VCaP (cell line): ENCODE results near the gene HSD11B2.

Source experiments
- H3K27ac ChIP-seq: fragments of 450-650 bp; 2 replicates; pipeline ENCODE4 v1.5.1; 2017
- TF ChIP-seq, protein P1 (sequence below): fragments of 450-650 bp; conservative IDR thresholded peaks from 2 replicates; pipeline ENCODE4 v1.5.1; 2017; ENCODE audit warnings: mild to moderate bottlenecking, moderate library complexity

Gene HSD11B2

DNA sequence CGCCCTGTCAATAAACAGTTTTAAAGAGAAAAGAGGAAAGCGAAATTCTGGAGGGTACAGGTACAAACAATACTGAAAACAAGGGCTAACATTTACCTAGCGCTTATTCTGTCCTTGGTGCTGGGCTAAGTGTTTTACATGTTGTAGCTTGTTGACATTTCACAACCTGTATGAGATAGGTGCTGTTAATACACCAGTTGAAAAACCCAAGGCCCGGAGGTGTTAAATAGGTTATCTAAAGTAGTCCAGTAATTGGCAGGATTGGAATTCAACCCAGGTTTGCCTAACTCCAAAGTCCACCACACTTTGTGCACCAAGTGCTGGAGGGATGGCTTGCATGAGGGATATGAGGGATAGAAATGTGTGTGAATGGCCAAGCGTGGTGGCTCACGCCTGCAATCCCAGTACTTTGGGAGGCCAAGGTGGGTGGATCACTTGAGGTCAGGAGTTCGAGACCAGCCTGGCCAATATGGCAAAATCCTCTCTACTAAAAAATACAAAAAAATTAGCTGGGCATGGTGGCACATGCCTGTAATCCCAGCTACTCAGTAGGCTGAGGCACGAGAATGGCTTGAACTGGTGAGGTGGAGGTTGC is 47.1 kb downstream of the HSD11B2 start:
- TF ChIP-seq, protein P1, sequence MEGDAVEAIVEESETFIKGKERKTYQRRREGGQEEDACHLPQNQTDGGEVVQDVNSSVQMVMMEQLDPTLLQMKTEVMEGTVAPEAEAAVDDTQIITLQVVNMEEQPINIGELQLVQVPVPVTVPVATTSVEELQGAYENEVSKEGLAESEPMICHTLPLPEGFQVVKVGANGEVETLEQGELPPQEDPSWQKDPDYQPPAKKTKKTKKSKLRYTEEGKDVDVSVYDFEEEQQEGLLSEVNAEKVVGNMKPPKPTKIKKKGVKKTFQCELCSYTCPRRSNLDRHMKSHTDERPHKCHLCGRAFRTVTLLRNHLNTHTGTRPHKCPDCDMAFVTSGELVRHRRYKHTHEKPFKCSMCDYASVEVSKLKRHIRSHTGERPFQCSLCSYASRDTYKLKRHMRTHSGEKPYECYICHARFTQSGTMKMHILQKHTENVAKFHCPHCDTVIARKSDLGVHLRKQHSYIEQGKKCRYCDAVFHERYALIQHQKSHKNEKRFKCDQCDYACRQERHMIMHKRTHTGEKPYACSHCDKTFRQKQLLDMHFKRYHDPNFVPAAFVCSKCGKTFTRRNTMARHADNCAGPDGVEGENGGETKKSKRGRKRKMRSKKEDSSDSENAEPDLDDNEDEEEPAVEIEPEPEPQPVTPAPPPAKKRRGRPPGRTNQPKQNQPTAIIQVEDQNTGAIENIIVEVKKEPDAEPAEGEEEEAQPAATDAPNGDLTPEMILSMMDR = no peak
- H3K27ac ChIP-seq = no peak overlapping the region

DNA sequence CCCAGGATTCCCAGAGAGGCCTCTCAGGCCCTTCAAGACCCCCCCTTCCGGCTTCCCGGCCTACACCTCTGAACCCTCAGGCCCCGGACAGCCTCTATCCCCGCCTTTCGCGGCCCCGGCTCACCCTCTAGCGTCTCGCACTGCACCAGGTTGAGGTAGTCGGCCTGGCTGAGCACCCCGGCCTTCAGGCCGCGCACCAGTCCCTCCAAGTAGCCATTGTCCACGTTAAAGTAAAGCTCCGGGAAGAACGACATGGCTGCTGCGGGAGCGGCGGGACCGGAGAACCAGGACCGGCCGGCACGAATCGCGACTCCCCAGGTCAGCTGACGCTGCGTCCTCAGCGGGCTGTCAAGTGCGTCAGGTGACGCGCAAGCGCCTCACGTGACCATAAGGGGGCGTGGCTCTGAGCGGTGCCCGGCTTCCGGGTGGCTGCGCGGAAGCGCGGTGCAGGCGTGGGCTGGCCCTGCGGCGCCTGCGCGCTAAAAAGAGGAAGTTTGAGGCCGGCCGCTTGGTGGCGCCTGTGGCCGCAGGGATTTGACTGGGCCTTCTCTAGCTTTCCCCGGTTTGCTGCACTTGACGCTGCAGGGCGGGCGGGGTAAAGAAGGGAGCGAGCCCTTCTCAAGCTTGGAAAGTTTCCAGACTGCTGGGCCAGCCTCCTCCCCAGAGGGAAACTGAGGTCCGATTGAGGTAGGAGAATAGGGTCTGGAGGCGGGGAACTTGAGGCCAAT is 50.1 kb downstream of the HSD11B2 start, which contains the start of gene ATP6V0D1:
ATP6V0D1 (minus strand) TSS at position 325 of the 728 bp plus-strand sequence; CDS start at position 254, 71 bp downstream.
- peak within 1 kb of the TSS; percentile 77 for H3K27ac ChIP-seq
- TF ChIP-seq, protein P1 = peak; percentile 86

DNA sequence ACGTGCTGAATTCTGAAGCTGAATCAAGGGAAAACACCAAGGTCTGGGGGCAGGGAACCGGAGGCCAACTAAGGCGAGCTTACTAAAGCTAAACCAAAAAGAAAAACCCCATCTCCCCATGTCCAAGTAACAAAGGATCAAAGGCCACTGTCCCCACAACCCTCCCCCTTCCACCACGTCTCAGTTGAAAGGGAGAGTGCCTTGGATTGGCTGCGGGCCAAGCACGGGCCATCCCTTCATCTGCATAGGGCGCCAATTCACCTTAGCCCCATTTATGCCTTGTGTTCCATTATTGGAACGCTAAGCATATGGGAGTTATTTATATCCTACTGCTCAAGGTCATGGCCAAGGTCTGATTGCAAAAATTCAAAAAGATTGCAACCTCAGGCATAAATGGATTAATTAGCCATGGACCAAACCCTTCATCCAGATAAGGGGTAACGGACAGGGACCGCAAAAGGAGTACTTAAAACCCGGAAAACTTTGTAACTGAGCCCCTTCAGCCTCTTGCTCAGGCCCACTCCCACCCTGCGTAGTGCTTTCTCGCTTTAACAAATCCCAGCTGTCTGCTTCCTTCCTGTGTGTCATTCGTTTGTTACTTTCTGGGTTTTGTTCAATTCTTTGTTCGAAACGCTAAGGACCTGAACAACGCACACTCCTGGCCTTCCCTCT is 50.8 kb downstream of the HSD11B2 start:
- peak overlapping the region; percentile 77 for H3K27ac ChIP-seq
- TF ChIP-seq, protein P1 = no peak

DNA sequence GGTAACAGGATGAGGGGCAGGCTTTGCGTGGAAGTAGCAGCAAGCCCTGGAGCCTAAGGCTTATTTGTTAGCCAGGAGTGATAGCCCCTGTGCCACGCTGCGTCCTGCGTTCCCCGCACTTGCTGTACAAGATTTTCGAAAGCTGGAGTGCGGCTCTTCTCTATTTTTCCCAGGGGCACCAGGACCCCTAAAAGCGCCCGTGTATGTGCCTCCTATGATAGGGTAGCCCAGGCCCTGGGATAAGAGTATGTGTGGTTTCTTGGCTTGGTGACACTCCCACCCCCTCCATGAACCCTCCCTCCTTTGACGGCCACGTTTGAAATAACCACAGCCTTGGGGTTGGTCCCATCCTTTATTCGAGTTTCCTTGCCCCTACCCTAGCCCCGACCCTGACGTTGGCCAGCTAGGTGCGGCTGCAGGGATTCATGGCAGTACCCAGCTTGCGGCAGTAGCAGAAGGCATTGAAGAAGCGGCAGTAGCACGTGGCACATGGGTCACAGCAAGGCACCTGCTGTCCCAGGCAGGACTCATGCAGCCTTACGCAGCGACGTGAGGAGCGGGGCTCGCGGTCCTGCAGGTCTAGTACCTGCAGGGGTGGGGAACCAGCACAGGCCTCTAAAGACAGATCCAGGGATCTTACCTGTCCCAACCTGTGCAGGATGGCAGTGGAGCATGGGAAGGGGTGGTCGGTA is 51.5 kb downstream of the HSD11B2 start:
- peak overlapping the region; percentile 77; the same call in 1 of the 2 replicates for H3K27ac ChIP-seq
- TF ChIP-seq, protein P1 = no peak

DNA sequence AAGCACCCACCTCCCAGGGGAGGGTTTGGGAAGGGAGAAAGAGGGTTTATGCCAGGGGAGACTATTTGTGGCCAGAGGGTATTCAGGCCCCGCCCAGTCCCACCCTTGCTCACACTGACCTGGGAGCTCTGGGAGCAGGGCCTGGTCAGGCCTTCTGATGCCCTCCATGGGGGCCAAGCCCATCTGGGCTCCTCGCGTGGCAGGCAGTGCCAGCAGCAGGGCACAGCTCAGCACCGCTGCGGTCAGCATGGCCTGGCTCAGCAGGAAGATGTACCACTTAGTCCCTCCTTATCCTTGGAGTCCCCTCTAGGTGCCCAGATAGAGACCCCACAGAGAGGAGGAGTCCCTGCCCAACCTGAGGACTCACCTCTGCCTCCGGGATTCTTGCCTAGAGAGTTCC is 52.2 kb downstream of the HSD11B2 start, which contains the start of gene AGRP:
AGRP (minus strand) TSS at position 398 of the 400 bp plus-strand sequence; CDS start at position 249, 149 bp downstream.
- H3K27ac ChIP-seq = no peak within 1 kb of the TSS; the same call in 1 of the 2 replicates
- TF ChIP-seq, protein P1 = no peak

DNA sequence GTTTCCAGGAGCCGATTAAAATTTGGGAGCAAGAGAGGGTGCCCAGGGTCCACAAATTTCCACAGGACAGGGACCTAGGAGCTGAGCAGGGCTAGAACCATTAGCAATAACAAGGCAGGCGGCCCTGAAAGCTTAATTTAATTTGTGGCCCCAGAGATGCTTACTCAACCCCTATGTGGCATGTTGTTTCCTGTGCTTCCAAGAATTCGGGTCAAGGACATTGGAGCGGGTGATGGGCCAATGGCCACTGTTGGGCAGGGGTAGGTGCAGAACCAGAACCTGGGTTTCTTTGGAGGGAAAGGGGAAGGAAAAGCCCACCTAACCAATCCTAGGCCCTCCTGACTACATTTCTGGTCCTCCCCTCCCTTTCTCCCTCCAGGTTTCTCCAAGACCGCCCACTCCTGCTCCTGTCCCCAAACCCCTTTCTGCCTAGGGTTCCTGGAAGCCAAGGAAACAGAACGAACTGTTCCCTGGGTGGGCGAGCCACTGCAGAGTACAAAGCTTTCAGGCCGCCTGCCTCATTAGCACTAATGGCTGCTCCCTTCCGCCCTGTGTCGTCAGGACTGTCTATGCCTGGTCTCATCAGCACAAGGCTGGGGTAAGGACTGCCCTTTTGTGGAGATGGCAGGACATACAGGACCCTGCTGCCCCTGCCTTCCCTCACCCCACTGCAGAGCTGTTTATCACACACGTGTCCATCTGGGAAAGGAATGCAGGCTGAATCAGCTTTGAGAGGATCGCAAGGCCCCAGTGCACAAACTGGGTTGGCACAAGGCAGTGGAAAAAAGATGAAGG is 53.0 kb downstream of the HSD11B2 start:
- H3K27ac ChIP-seq = no peak overlapping the region
- TF ChIP-seq, protein P1 = no peak
